ENCODE results near the gene GAA.
A peak's percentile ranks its signal among the peaks of the same experiment; 100 is the strongest.

GAA gene

GRCh38 chr17:80104956-80105375 lies 3.6 kb downstream of the GAA start:
- DNase-seq = no peak

GRCh38 chr17:80105762-80106161 lies 4.4 kb downstream of the GAA start:
- DNase-seq = peak; percentile 17

- no peak for DNase-seq
Observed at GRCh38 chr17:80106176-80106575, 4.8 kb downstream of the GAA start.

- DNase-seq = no peak
Observed at GRCh38 chr17:80106751-80107150, 5.4 kb downstream of the GAA start.

- DNase-seq = no peak
Observed at GRCh38 chr17:80107231-80108021, 6.0 kb downstream of the GAA start.

GRCh38 chr17:80108036-80108971 lies 6.9 kb downstream of the GAA start:
- DNase-seq = no peak

- no peak for DNase-seq
Observed at GRCh38 chr17:80109066-80109660, 7.8 kb downstream of the GAA start.

GRCh38 chr17:80109713-80110446 lies 8.5 kb downstream of the GAA start:
- no peak for DNase-seq

GRCh38 chr17:80110447-80110812 lies 9.0 kb downstream of the GAA start:
- no peak for DNase-seq

- no peak for DNase-seq
Observed at GRCh38 chr17:80110927-80111701, 9.7 kb downstream of the GAA start.

- DNase-seq = no peak
Observed at GRCh38 chr17:80111702-80112470, 10.5 kb downstream of the GAA start.

GRCh38 chr17:80112471-80113032 lies 11.2 kb downstream of the GAA start:
- DNase-seq = no peak

- no peak for DNase-seq
Observed at GRCh38 chr17:80113033-80113484, 11.7 kb downstream of the GAA start.

GRCh38 chr17:80114758-80115157 lies 13.4 kb downstream of the GAA start:
- no peak for DNase-seq

- DNase-seq = no peak
Observed at GRCh38 chr17:80115159-80115558, 13.8 kb downstream of the GAA start.

GRCh38 chr17:80116276-80116920 lies 15.0 kb downstream of the GAA start:
- no peak for DNase-seq

GRCh38 chr17:80116921-80117380 lies 15.6 kb downstream of the GAA start:
- DNase-seq = no peak

GRCh38 chr17:80117491-80118401 lies 16.4 kb downstream of the GAA start:
- no peak for DNase-seq

All from fibroblast of skin of right biceps (primary cell).